Thyroid gland (tissue), 4 donors: Measurements from ENCODE around the gene BICD1.

Experiments used
- POLR2A ChIP-seq, 2 donors: fragments of 450-650 bp; IDR thresholded peaks; one replicate each; pipeline ENCODE4 v1.6.1; 2017; ENCODE audit warnings: antibody characterized with exemption in 2 of 2, mild to moderate bottlenecking in 2 of 2, moderate library complexity in 1 of 2
- TF ChIP-seq, protein P1 (sequence below), 6 experiments: fragments of 200-600 bp in 3 of 6; fragments of 450-650 bp in 3 of 6; sonication (generic) in 3 of 6; IDR thresholded peaks; one replicate each; pipeline ENCODE4 v1.5.1; 2016 to 2019; ENCODE audit warnings: antibody characterized with exemption in 6 of 6, mild to moderate bottlenecking in 2 of 6, inconsistent platforms in 1 of 6, moderate library complexity in 1 of 6

DNA sequence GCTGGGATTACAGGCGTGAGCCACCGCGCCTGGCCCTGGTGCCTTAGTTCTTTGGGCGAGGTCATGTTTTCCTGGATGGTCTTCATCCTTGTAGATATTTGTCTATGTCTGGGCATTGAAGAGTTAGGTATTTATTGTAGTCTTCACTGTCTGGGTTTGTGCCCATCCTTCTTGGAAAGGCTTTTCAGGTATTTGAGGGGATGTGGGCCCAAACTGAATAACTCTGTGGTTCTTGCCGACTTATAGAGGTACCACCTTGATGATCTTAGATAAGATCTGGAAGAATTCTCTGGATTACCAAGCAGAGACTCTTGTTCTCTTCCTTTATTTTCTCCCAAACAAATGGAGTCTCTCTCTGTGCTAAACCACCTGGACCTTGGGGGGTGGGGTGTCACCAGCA lies 311.6 kb downstream of the BICD1 start:
- TF ChIP-seq, protein P1, sequence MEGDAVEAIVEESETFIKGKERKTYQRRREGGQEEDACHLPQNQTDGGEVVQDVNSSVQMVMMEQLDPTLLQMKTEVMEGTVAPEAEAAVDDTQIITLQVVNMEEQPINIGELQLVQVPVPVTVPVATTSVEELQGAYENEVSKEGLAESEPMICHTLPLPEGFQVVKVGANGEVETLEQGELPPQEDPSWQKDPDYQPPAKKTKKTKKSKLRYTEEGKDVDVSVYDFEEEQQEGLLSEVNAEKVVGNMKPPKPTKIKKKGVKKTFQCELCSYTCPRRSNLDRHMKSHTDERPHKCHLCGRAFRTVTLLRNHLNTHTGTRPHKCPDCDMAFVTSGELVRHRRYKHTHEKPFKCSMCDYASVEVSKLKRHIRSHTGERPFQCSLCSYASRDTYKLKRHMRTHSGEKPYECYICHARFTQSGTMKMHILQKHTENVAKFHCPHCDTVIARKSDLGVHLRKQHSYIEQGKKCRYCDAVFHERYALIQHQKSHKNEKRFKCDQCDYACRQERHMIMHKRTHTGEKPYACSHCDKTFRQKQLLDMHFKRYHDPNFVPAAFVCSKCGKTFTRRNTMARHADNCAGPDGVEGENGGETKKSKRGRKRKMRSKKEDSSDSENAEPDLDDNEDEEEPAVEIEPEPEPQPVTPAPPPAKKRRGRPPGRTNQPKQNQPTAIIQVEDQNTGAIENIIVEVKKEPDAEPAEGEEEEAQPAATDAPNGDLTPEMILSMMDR (IDR thresholded peaks at IDR 0.05) = no peak
- no peak for TF ChIP-seq POLR2A (IDR thresholded peaks at IDR 0.05)
